KG1 (cell line): ENCODE measurements around the gene RPL41.
A peak's percentile ranks its signal among the peaks of the same experiment; 100 is the strongest.
"Not testable (repeated sequence)": the region's sequence is repeated elsewhere in the genome, so short reads cannot be mapped to it uniquely, and the experiment has no call there.

Experiments used
- DNase-seq: peaks from one replicate; lab custom pipeline; 2025; lab: John Stamatoyannopoulos, UW

RPL41 gene

DNA sequence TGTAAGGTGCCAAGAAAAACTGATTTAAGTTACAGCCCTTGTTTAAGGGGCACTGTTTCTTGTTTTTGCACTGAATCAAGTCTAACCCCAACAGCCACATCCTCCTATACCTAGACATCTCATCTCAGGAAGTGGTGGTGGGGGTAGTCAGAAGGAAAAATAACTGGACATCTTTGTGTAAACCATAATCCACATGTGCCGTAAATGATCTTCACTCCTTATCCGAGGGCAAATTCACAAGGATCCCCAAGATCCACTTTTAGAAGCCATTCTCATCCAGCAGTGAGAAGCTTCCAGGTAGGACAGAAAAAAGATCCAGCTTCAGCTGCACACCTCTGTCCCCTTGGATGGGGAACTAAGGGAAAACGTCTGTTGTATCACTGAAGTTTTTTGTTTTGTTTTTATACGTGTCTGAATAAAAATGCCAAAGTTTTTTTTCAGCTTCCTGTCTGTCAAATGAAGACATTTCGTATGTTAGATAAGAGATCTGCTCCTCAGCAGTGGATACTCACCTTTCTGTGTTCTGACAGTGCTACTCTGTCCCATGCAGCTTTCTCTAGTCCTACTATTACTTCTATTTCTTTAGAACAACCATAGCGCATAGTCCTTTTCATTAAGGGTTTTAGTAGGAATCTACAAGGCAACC lies 13.2 kb upstream of the RPL41 start:
- DNase-seq = peak; percentile 3

- DNase-seq = no peak
Measured at GRCh38 chr12:56103823-56104108, 12.7 kb upstream of the RPL41 start.

GRCh38 chr12:56104109-56104814 lies 12.2 kb upstream of the RPL41 start, which contains the start of gene PA2G4:
TSS of gene PA2G4 (plus strand) at chr12:56104559. CDS start at chr12:56104738, 179 bp downstream.
- peak; percentile 70 for DNase-seq

DNA sequence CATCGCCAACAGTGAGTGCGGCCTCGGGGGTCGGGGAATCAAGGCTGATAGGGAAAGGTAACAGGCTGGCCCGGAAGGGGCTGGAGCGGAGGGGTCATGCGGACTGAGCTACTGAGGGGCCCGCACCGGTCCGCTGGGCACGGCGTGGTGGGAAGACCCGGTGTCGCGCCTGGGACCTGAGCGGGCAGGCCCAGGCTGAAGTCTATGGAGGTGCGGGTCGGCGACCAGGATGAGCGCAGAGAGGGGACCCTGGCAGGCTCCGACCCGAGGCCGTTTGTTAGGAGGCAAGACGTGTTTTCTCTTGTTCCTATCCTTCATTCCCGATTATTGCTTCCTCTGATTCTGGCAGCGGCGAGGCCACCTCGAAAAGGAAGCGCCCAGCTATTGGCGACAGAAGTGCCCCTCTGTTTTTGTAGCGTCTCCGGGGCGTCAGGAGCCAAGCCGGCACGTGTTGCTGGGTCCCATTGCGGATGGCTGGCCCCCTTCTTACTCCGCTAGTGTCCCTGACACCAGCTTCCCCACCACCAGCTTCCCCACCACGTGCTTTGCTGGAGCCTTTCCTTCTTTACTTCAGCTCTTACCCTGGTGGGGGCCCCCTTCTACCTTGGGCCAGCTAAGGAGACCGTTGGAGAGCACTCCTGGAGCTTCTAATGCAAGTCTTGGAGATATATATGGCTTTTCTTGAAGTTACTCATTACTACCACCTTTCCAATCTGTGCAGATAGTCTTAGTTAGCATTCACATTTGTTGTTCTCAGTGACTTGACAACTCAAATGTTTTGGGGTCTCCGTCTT lies 11.4 kb upstream of the RPL41 start:
- no peak for DNase-seq

DNA sequence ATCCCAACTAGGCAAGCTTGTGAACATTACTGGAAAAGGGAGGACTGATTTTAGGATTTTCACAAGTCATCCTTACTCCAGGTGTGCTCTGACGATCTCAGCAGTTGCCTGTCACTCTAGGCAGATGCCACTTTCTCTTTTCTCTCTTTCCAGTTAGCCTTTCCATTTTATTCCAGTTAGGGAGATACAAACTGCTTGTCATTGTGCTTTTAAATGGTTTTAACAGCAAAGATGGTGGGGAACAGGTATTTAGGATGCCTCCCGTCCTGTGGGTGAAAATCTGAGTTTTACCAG lies 10.9 kb upstream of the RPL41 start:
- DNase-seq = no peak

GRCh38 chr12:56107242-56107641 lies 9.2 kb upstream of the RPL41 start:
- no peak for DNase-seq

DNA sequence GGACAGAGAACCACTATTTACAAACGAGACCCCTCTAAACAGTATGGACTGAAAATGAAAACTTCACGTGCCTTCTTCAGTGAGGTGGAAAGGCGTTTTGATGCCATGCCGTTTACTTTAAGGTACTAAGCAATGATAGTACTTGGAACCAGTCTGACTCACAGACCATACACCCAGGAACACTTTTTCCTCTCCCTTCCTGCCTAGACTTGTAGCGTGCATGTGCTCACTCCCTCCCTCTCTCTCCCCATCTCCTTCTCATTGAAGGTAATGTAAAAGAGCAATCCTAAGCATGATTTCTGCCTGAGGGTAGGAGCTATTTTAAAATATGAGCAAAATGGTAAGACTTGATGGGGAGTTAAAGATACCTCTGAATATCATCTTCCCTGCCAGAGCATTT lies 5.9 kb upstream of the RPL41 start:
- no peak for DNase-seq

GRCh38 chr12:56114084-56114483 lies 2.3 kb upstream of the RPL41 start:
- no peak for DNase-seq

- DNase-seq = no peak
Measured at GRCh38 chr12:56115329-56115728, 1.1 kb upstream of the RPL41 start.

- not testable (repeated sequence) for DNase-seq
Measured at GRCh38 chr12:56117082-56117706, 761 bp downstream of the RPL41 start.

GRCh38 chr12:56117778-56118687 lies 1.6 kb downstream of the RPL41 start, which contains the start of gene ZC3H10:
TSS of gene ZC3H10 (plus strand) at chr12:56118266. CDS start at chr12:56120563, 2,297 bp downstream.
- DNase-seq = peak; percentile 72

GRCh38 chr12:56118688-56119357 lies 2.4 kb downstream of the RPL41 start:
- no peak for DNase-seq

- no peak for DNase-seq
Measured at GRCh38 chr12:56119361-56119796, 2.9 kb downstream of the RPL41 start.

- no peak for DNase-seq
Measured at GRCh38 chr12:56120158-56120846, 3.9 kb downstream of the RPL41 start.

GRCh38 chr12:56121204-56121870 lies 4.9 kb downstream of the RPL41 start:
- no peak for DNase-seq

DNA sequence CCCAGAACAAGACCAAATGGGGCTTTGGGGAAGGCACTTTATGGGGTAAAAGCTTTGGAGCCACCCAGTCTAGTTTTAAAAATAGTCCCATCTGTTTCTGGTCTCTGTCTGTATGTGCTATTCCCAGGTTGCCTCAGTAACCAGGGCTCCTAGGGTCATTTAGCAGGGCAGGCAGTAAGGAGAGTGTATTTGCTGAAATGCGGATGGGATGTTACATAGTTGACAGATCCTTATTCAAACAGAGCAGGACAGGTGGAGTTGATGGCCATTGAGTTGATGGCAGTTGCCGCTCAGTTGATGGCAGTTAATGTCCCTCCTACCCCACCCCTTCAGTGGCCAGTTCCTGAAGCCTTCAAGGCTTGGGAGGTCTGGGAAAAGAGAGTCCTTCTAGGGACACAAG lies 6.2 kb downstream of the RPL41 start:
- DNase-seq = no peak

DNA sequence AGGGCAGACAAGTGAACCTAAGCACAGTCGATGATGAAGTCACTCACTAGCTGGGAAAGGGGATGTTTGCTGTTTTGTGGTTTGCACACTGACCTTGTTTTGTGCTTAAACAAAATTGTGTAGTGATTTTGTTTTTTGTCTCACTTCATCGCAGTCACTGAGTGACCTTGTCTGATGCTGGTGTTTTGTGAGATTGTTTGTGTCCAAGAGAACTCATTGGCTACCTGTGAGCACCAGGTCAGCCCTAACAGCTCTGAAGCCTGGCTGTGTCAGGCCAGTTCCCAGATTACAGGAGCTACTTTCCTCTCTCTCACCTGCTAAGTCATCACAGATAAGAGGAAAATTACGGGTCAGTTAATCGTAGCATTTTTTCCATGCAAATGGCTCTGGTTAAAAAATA lies 7.7 kb downstream of the RPL41 start:
- no peak for DNase-seq

GRCh38 chr12:56126732-56127239 lies 10.4 kb downstream of the RPL41 start:
- DNase-seq = peak; percentile 5

DNA sequence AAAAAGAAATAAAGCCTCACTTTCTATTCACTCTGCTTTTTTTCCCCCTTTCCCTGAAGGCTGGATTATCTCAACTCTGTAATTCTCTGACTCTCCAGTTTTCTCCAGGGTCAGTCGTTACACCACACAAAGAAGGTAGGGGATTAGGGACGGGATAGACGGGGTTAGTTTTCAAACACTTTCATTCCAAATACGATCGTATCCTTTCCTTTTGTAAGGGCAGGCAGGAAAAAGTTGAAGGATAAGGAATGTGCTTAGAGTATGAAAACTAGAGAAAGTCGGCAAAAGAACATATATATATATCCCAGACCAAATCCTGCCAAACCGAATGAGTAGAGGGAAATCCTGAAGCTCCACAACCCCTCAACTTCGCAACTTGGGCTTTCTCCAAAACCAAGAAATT lies 11.1 kb downstream of the RPL41 start:
- DNase-seq = no peak
